22Rv1 (cell line): Measurements from ENCODE around the gene PTPRD.

ENCODE experiments used
- H3K27ac ChIP-seq: fragments of 450-650 bp; 2 replicates; pipeline ENCODE4 v1.5.1; 2017
- CTCF ChIP-seq: fragments of 450-650 bp; IDR thresholded peaks from 2 replicates; pipeline ENCODE4 v1.5.1; 2017; ENCODE audit warnings: mild to moderate bottlenecking
- ZFX ChIP-seq: fragments of 450-650 bp; IDR thresholded peaks from 2 replicates; pipeline ENCODE4 v1.6.1; 2017; ENCODE audit warnings: antibody characterized with exemption, borderline replicate concordance

Gene PTPRD

GRCh38 chr9:8750639-8751051 lies 1862.2 kb downstream of the PTPRD start:
- TF ChIP-seq CTCF (no peak), ZFX (no peak)
- no peak overlapping the region for H3K27ac ChIP-seq

GRCh38 chr9:8745347-8745746 lies 1867.5 kb downstream of the PTPRD start:
- TF ChIP-seq ZFX (no peak), CTCF (no peak)
- H3K27ac ChIP-seq: no peak overlapping the region

- TF ChIP-seq ZFX (no peak), CTCF (no peak)
- no peak overlapping the region for H3K27ac ChIP-seq
These were observed 1873.9 kb downstream of the PTPRD start for GRCh38 chr9:8738945-8739344.

GRCh38 chr9:8736805-8737204 lies 1876.0 kb downstream of the PTPRD start:
- TF ChIP-seq CTCF: no peak
- H3K27ac ChIP-seq: no peak overlapping the region

- no peak overlapping the region for H3K27ac ChIP-seq
- TF ChIP-seq CTCF (no peak), ZFX (no peak)
These were observed 1878.0 kb downstream of the PTPRD start for GRCh38 chr9:8734760-8735159.

GRCh38 chr9:8733131-8733954 lies 1879.5 kb downstream of the PTPRD start:
- no peak overlapping the region for H3K27ac ChIP-seq
- no peak for TF ChIP-seq CTCF
- no peak for TF ChIP-seq ZFX

- no peak overlapping the region for H3K27ac ChIP-seq
- no peak for TF ChIP-seq ZFX
- no peak for TF ChIP-seq CTCF
These were observed 1880.3 kb downstream of the PTPRD start for GRCh38 chr9:8732367-8733075.
